Fibroblast of mammary gland (primary cell): ENCODE data around the gene PROM2.
A peak's percentile ranks its signal among the peaks of the same experiment; 100 is the strongest.

Experiments
- DNase-seq: peaks from one replicate; pipeline ENCODE4 v3.0.0-alpha.2; 2010; ENCODE audit warnings: low read depth
- H3K4me3 ChIP-seq: 2 replicates; pipeline ENCODE4 v1.5.1; 2011; ENCODE audit warnings: low read depth, mild to moderate bottlenecking, low read length, moderate library complexity; ENCODE audit not compliant: control insufficient read depth
- CTCF ChIP-seq: conservative IDR thresholded peaks from 2 replicates; pipeline ENCODE4 v1.5.1; 2011; ENCODE audit warnings: low read depth, low read length, inconsistent platforms; ENCODE audit not compliant: control insufficient read depth, insufficient read depth

Gene PROM2

GRCh38 chr2:95274291-95275150 lies at the start of gene PROM2:
PROM2 (plus strand) TSS chr2:95274449; CDS start chr2:95274586, 137 bp downstream.
- no peak for DNase-seq
- TF ChIP-seq CTCF, result no peak
- H3K4me3 ChIP-seq, result no peak within 1 kb of the TSS

- no peak for DNase-seq
- no peak overlapping the region for H3K4me3 ChIP-seq
- TF ChIP-seq CTCF, result no peak
Measured at GRCh38 chr2:95225658-95226057, 48.6 kb upstream of the PROM2 start.

- TF ChIP-seq CTCF, result peak; percentile 89
- no peak overlapping the region for H3K4me3 ChIP-seq
- DNase-seq, result peak; percentile 91
Measured at GRCh38 chr2:95231723-95232122, 42.5 kb upstream of the PROM2 start.

- no peak for TF ChIP-seq CTCF
Measured at GRCh38 chr2:95232232-95232631, 42.0 kb upstream of the PROM2 start.

GRCh38 chr2:95234286-95234785 lies 39.9 kb upstream of the PROM2 start:
- DNase-seq, result no peak
- H3K4me3 ChIP-seq, result no peak overlapping the region
- TF ChIP-seq CTCF, result no peak

More at GRCh38 chr2:95232232-95232631, 42.0 kb upstream of the PROM2 start:
- DNase-seq, result no peak
- no peak overlapping the region for H3K4me3 ChIP-seq

- no peak overlapping the region for H3K4me3 ChIP-seq
- no peak for DNase-seq
- no peak for TF ChIP-seq CTCF
Measured at GRCh38 chr2:95234816-95235215, 39.4 kb upstream of the PROM2 start.
